Dendritic cell treated with granulocyte-macrophage colony-stimulating factor and Interleukin-4, amounts not matched to agents 40 ng/mL and 50 ng/mL, for 4 days (primary cell): ENCODE measurements around the gene MYO10.

Source experiments
- H3K27ac Mint-ChIP-seq: one replicate; pipeline ENCODE4 v1.8.0; 2022; ENCODE audit warnings: mild to moderate bottlenecking, mixed read lengths
- H3K27me3 Mint-ChIP-seq: one replicate; pipeline ENCODE4 v1.8.0; 2022; ENCODE audit warnings: mild to moderate bottlenecking, mixed read lengths
- H3K36me3 Mint-ChIP-seq: one replicate; pipeline ENCODE4 v1.8.0; 2022; ENCODE audit warnings: low read depth, mixed read lengths
- H3K4me1 Mint-ChIP-seq: one replicate; pipeline ENCODE4 v1.8.0; 2022; ENCODE audit warnings: low read depth, mixed read lengths
- H3K4me3 Mint-ChIP-seq: one replicate; pipeline ENCODE4 v1.8.0; 2022; ENCODE audit warnings: mild to moderate bottlenecking, moderate library complexity, mixed read lengths
- H3K9me3 Mint-ChIP-seq: one replicate; pipeline ENCODE4 v1.8.0; 2022; ENCODE audit warnings: mixed read lengths
- intact Hi-C: fragments of 100-400 bp; cut with micrococcal nuclease; formaldehyde crosslinking; loops from one replicate; pipeline ENCODE4 v1.15.0; 2022

MYO10 gene

DNA sequence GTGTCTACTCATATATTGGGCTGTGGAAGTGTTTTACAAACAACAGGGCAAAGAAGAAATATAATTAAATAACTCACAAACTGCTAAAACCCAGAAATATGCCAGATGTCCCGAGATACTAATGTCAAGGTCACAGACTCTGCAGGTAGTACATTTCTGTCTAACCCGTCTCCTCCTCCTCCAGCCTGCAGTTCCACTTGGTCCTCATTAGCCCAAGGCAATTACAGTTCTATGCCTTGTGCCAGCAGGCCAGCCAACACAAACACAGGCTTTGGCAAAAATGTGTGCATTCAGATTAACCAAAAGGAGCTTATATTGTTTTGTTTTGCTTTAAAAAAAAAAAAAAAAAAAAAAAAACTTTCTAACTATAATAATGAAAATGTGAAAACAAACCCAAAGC is 148.8 kb downstream of the MYO10 start:
- no peak overlapping the region for H3K4me3 Mint-ChIP-seq
- H3K36me3 Mint-ChIP-seq, result no peaks in the 10 kb centered on the region
- intact Hi-C loops, result no loop called here
- no peaks in the 10 kb centered on the region for H3K27me3 Mint-ChIP-seq
- H3K27ac Mint-ChIP-seq, result no peak overlapping the region
- H3K9me3 Mint-ChIP-seq, result no peaks in the 10 kb centered on the region
- H3K4me1 Mint-ChIP-seq, result peaks cover 10% of the 10 kb centered on the region

GRCh38 chr5:16784843-16785791 is 151.0 kb downstream of the MYO10 start:
- no peaks in the 10 kb centered on the region for H3K27me3 Mint-ChIP-seq
- no peaks in the 10 kb centered on the region for H3K36me3 Mint-ChIP-seq
- no peak overlapping the region for H3K4me3 Mint-ChIP-seq
- no peaks in the 10 kb centered on the region for H3K9me3 Mint-ChIP-seq
- H3K27ac Mint-ChIP-seq, result no peak overlapping the region
- H3K4me1 Mint-ChIP-seq, result peaks cover 6% of the 10 kb centered on the region
- intact Hi-C loops, result no loop called here

DNA sequence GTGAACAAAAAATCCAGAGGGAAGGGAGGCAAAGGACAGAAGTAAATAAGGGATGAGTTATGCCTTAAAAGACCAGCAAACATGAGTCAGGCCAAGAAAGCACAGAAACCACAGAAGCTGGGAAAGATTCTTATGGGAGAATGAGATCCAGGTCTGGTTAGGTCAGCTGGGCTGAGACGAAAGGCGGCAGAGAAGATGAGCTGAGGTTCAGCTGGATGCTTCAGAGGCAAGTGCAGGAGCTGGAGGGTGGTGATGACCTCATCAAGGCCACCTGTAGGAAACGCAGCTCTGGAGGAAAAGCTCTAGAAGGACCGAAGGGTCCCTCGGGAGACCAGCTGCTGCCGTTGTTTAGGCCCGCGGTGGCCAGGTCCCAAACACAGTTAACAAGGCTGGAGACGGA is 152.0 kb downstream of the MYO10 start:
- Mint-ChIP-seq H3K27ac (no peak overlapping the region), H3K4me1 (no peaks in the 10 kb centered on the region), H3K4me3 (no peak overlapping the region), H3K36me3 (no peaks in the 10 kb centered on the region), H3K27me3 (no peaks in the 10 kb centered on the region), H3K9me3 (no peaks in the 10 kb centered on the region)
- intact Hi-C loops, result no loop called here

- Mint-ChIP-seq H3K27ac (no peak overlapping the region), H3K4me1 (no peaks in the 10 kb centered on the region), H3K27me3 (no peaks in the 10 kb centered on the region), H3K36me3 (no peaks in the 10 kb centered on the region), H3K9me3 (no peaks in the 10 kb centered on the region), H3K4me3 (no peak overlapping the region)
- intact Hi-C loops, result no loop called here
Observed at GRCh38 chr5:16781828-16782626, 154.1 kb downstream of the MYO10 start.

DNA sequence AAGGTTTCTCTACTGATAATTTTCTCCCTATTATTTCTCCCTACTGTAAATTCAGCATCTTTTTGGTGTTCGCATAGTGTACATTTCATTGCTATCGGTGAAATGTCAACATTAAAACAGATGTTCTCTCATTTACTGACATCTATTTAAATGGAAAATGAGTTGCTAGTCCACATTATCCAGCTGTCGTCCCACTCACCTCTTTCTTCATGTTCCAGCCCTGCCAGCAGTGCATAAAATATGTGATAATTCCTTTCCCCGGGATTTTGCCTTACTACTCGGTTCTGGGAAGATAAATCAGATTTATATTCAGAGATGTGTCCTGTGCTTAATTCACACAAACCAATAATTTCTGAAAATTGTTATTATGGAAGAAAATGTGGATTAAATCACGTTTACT is 155.8 kb downstream of the MYO10 start:
- Mint-ChIP-seq H3K9me3 (no peaks in the 10 kb centered on the region), H3K27me3 (no peaks in the 10 kb centered on the region), H3K4me1 (no peaks in the 10 kb centered on the region), H3K36me3 (no peaks in the 10 kb centered on the region), H3K27ac (no peak overlapping the region), H3K4me3 (no peak overlapping the region)
- intact Hi-C loops, result no loop called here

GRCh38 chr5:16777432-16777831 is 158.7 kb downstream of the MYO10 start:
- H3K4me1 Mint-ChIP-seq, result no peaks in the 10 kb centered on the region
- H3K27ac Mint-ChIP-seq, result no peak overlapping the region
- H3K27me3 Mint-ChIP-seq, result no peaks in the 10 kb centered on the region
- no peaks in the 10 kb centered on the region for H3K36me3 Mint-ChIP-seq
- intact Hi-C loops, result no loop called here
- no peak overlapping the region for H3K4me3 Mint-ChIP-seq
- H3K9me3 Mint-ChIP-seq, result no peaks in the 10 kb centered on the region

DNA sequence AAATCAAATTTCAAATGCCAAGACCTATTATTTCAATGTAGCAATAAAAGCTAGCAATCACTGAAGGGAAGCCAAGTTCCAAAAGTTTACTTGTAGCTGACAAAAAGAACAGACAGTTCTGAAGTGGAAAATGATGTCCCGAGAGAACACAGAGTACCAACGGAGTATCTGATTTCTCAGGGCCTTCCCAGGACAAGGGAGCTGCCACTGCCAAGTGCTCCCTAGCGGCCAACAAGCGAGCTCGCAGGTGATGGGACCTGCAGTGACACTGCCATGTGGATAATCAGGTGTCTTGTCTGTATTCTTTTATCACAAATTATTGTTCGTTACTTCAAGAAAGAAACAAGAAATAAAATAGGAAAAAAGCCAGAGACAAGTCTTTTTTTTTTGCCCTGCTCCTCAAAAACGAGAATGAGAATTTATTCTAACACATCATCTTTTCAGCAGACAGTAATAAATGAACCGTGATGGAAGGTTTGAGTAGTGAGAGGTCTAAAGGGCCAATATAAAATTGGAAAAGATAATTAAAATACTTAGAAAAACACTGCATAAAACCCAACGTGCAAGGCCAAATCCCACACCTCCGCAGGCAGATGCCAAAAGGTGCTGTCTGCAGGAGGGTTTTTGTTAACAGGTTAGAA is 159.4 kb downstream of the MYO10 start:
- intact Hi-C loops, result no loop called here
- Mint-ChIP-seq H3K4me1 (no peaks in the 10 kb centered on the region), H3K9me3 (no peaks in the 10 kb centered on the region), H3K27me3 (no peaks in the 10 kb centered on the region), H3K27ac (no peak overlapping the region), H3K4me3 (no peak overlapping the region), H3K36me3 (no peaks in the 10 kb centered on the region)

GRCh38 chr5:16774806-16775205 is 161.3 kb downstream of the MYO10 start:
- intact Hi-C loops, result no loop called here
- H3K27me3 Mint-ChIP-seq, result no peaks in the 10 kb centered on the region
- H3K27ac Mint-ChIP-seq, result no peak overlapping the region
- H3K36me3 Mint-ChIP-seq, result no peaks in the 10 kb centered on the region
- no peaks in the 10 kb centered on the region for H3K4me1 Mint-ChIP-seq
- H3K4me3 Mint-ChIP-seq, result no peak overlapping the region
- H3K9me3 Mint-ChIP-seq, result no peaks in the 10 kb centered on the region

DNA sequence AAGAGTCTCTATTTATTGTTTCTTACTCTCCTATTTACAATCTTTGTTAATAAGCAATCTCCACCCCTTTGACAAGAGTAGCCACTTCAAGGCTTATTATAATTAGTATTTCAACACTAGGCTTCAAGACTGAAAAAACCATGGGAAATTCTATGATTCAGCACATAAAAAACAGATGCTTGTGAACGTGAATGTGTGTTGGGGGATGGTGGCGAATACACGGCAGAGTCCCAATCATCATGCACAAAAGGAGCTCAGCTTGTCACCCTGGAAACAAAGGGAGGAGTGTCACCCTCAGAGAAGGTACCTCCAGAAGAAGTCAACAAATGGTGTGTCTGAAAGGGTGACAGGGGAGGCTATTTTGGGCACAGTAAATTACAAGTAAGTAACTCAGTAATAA is 162.1 kb downstream of the MYO10 start:
- intact Hi-C loops, result no loop called here
- H3K4me3 Mint-ChIP-seq, result no peak overlapping the region

GRCh38 chr5:16772556-16772955 is 163.5 kb downstream of the MYO10 start:
- H3K36me3 Mint-ChIP-seq, result no peaks in the 10 kb centered on the region
- intact Hi-C loops, result no loop called here
- no peaks in the 10 kb centered on the region for H3K27me3 Mint-ChIP-seq
- no peaks in the 10 kb centered on the region for H3K4me1 Mint-ChIP-seq
- H3K4me3 Mint-ChIP-seq, result no peak overlapping the region
- H3K9me3 Mint-ChIP-seq, result no peaks in the 10 kb centered on the region
- no peak overlapping the region for H3K27ac Mint-ChIP-seq

More for the DNA sequence above, 162.1 kb downstream of the MYO10 start:
- no peaks in the 10 kb centered on the region for H3K9me3 Mint-ChIP-seq
- no peak overlapping the region for H3K27ac Mint-ChIP-seq
- no peaks in the 10 kb centered on the region for H3K36me3 Mint-ChIP-seq
- no peaks in the 10 kb centered on the region for H3K4me1 Mint-ChIP-seq
- H3K27me3 Mint-ChIP-seq, result no peaks in the 10 kb centered on the region

GRCh38 chr5:16768184-16768583 is 167.9 kb downstream of the MYO10 start:
- intact Hi-C loops, result no loop called here
- Mint-ChIP-seq H3K36me3 (no peaks in the 10 kb centered on the region), H3K27ac (no peak overlapping the region), H3K4me3 (no peak overlapping the region), H3K4me1 (no peaks in the 10 kb centered on the region), H3K9me3 (no peaks in the 10 kb centered on the region), H3K27me3 (no peaks in the 10 kb centered on the region)

DNA sequence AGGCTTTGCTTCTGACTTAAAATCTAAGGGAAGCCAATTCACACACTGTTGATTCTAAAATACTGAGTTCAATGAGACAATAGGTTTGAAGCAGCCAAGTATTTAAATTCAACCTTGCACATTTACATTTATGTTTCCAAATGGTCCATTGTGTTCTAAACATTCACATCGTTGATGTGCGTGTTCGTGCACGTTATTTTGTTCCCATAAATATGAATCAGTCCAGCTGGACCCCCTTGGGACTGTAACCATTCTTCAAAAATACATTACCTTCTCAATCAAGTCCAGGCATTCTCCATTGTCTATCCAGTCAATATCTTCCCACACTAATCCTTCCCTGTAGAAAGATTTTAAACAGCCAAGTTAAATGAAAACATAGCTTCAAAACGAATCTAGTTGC is 172.9 kb downstream of the MYO10 start:
- H3K4me3 Mint-ChIP-seq, result no peak overlapping the region
- H3K4me1 Mint-ChIP-seq, result no peaks in the 10 kb centered on the region
- no peak overlapping the region for H3K27ac Mint-ChIP-seq
- H3K36me3 Mint-ChIP-seq, result no peaks in the 10 kb centered on the region
- intact Hi-C loops, result no loop called here
- no peaks in the 10 kb centered on the region for H3K27me3 Mint-ChIP-seq
- no peaks in the 10 kb centered on the region for H3K9me3 Mint-ChIP-seq

- no peak overlapping the region for H3K27ac Mint-ChIP-seq
- intact Hi-C loops, result no loop called here
- H3K4me3 Mint-ChIP-seq, result no peak overlapping the region
- H3K27me3 Mint-ChIP-seq, result no peaks in the 10 kb centered on the region
- H3K9me3 Mint-ChIP-seq, result no peaks in the 10 kb centered on the region
- no peaks in the 10 kb centered on the region for H3K36me3 Mint-ChIP-seq
- no peaks in the 10 kb centered on the region for H3K4me1 Mint-ChIP-seq
Observed at GRCh38 chr5:16759147-16759773, 176.8 kb downstream of the MYO10 start.
